GM23248 (cell line): ENCODE measurements around the gene PAQR8. TPM values are rescaled to one million over a fixed set of nuclear protein-coding genes. Genes with fewer than 3 reads are reported as not detected.
"Not testable (repeated sequence)": the region's sequence is repeated elsewhere in the genome, so short reads cannot be mapped to it uniquely, and the experiment has no call there.

Experiments
- DNase-seq: peaks from one replicate; pipeline ENCODE4 v3.0.0-alpha.2; 2015
- H2AFZ ChIP-seq: fragments of 200-600 bp; sonication (generic); 2 replicates; pipeline ENCODE4 v1.6.1; 2016; ENCODE audit warnings: antibody characterized with exemption
- H3F3A ChIP-seq: fragments of 200-600 bp; sonication (generic); 2 replicates; pipeline ENCODE4 v1.6.1; 2016; ENCODE audit warnings: mild to moderate bottlenecking, antibody characterized with exemption, mixed run types; ENCODE audit not compliant: insufficient read depth
- H3K27ac ChIP-seq: fragments of 200-600 bp; sonication (generic); 2 replicates; pipeline ENCODE4 v1.5.1; 2016; ENCODE audit warnings: mild to moderate bottlenecking
- H3K27me3 ChIP-seq: fragments of 200-600 bp; sonication (generic); replicated peaks from 2 replicates; pipeline ENCODE4 v1.6.1; 2016; ENCODE audit warnings: mild to moderate bottlenecking; ENCODE audit not compliant: insufficient read depth
- H3K36me3 ChIP-seq: fragments of 200-600 bp; sonication (generic); 2 replicates; pipeline ENCODE4 v1.6.1; 2016; ENCODE audit warnings: low read depth, mild to moderate bottlenecking
- H3K4me1 ChIP-seq: fragments of 200-600 bp; sonication (generic); 2 replicates; pipeline ENCODE4 v1.6.1; 2016; ENCODE audit warnings: mild to moderate bottlenecking; ENCODE audit not compliant: insufficient read depth
- H3K4me2 ChIP-seq: fragments of 200-600 bp; sonication (generic); one replicate; pipeline ENCODE4 v1.6.1; 2016; ENCODE audit warnings: mild to moderate bottlenecking; ENCODE audit not compliant: unreplicated experiment
- H3K4me3 ChIP-seq: fragments of 200-600 bp; sonication (generic); 2 replicates; pipeline ENCODE4 v1.5.1; 2016; ENCODE audit warnings: mild to moderate bottlenecking
- H3K79me2 ChIP-seq: fragments of 200-600 bp; sonication (generic); 2 replicates; pipeline ENCODE4 v1.6.1; 2016; ENCODE audit warnings: mild to moderate bottlenecking; ENCODE audit not compliant: insufficient read depth
- H3K9ac ChIP-seq: fragments of 200-600 bp; sonication (generic); 2 replicates; pipeline ENCODE4 v1.6.1; 2016; ENCODE audit warnings: mild to moderate bottlenecking
- H3K9me2 ChIP-seq: fragments of 200-600 bp; sonication (generic); 2 replicates; pipeline ENCODE4 v1.6.1; 2016; ENCODE audit warnings: mixed run types, mild to moderate bottlenecking, moderate library complexity; ENCODE audit not compliant: insufficient read depth
- H3K9me3 ChIP-seq: fragments of 200-600 bp; sonication (generic); one replicate; pipeline ENCODE4 v1.6.1; 2017; ENCODE audit warnings: low read depth
- H4K20me1 ChIP-seq: fragments of 200-600 bp; sonication (generic); 2 replicates; pipeline ENCODE4 v1.6.0; 2016; ENCODE audit not compliant: insufficient read depth
- EZH2 ChIP-seq: fragments of 200-600 bp; sonication (generic); IDR thresholded peaks from 2 replicates; pipeline ENCODE4 v1.6.1; 2018; ENCODE audit warnings: antibody characterized with exemption, mild to moderate bottlenecking; ENCODE audit not compliant: insufficient read depth, poor library complexity, severe bottlenecking
- EZH2phosphoT487 ChIP-seq: fragments of 200-600 bp; sonication (generic); IDR thresholded peaks from 2 replicates; pipeline ENCODE4 v1.6.1; 2018; ENCODE audit warnings: antibody characterized with exemption, moderate library complexity, mild to moderate bottlenecking, low read depth; ENCODE audit not compliant: insufficient read depth
- WGBS, 2 experiments: methylation state at CpG; one replicate each; pipeline ENCODE4 v1.1.6; 2015 to 2017; ENCODE audit warnings: low lambda C conversion rate in 2 of 2, low coverage in 1 of 2; ENCODE audit errors: missing lambda C conversion rate in 2 of 2; 5-methylcytosine and 5-hydroxymethylcytosine counted together
- in situ Hi-C: fragments of 300-500 bp; cut with MboI; formaldehyde crosslinking; loops from 2 replicates; pipeline ENCODE4 v1.15.0; 2020
- polyA plus RNA-seq: library from polyadenylated mRNA; unstranded; fragments of >200 nt; fragmentation: Nextera tagmentation; extraction: Ambion mirVana; gene quantifications from 2 replicates; pipeline ENCODE4 v1.2.1, GENCODE V29; 2016
- total RNA-seq: library from RNA; depleted of rRNA; stranded (reverse); fragments of >200 nt; shearing (Covaris generic); gene quantifications from 2 replicates; pipeline ENCODE4 v1.2.3, GENCODE V29; 2014

PAQR8 gene
- total and polyA plus RNA-seq, 2 experiments from 2014 or later = 2.5 to 3.4 TPM

DNA sequence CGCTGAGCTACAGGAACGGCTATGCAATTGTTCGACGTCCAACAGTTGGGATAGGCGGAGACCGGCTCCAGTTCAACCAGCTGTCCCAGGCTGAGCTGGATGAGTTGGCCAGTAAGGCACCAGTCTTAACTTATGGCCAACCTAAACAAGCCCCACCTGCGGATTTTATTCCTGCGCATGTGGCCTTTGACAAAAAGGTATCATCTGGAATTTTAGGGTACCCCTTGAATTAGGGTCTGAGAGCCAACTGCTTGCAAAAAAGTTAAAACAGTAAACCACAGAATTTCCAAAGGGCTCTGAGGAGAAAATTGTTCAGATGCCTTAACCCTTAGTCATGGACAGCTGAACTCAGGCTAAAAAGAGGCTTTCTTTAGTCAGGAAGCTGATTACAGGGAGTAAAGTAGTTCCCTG, 62.0 kb downstream of the PAQR8 start:
- peak overlapping the region; percentile 75 for H3K27ac ChIP-seq
- H3K4me1 ChIP-seq = peaks cover 48% of the 10 kb centered on the region
- H4K20me1 ChIP-seq = no peaks in the 10 kb centered on the region
- H2AFZ ChIP-seq = peak overlapping the region; percentile 21
- DNase-seq = peak; percentile 86
- WGBS, 2 experiments = 49 to 52% methylated on average over 8 of the region's 8 CpGs
- H3K36me3 ChIP-seq = no peaks in the 10 kb centered on the region
- H3K4me2 ChIP-seq = peak overlapping the region; percentile 72
- in situ Hi-C loops = no loop called here
- no peaks in the 10 kb centered on the region for H3K27me3 ChIP-seq
- peak overlapping the region; percentile 23 for H3K4me3 ChIP-seq
- H3K79me2 ChIP-seq = peaks cover 44% of the 10 kb centered on the region
- peaks cover 57% of the 10 kb centered on the region for H3F3A ChIP-seq
- no peaks in the 10 kb centered on the region for H3K9me2 ChIP-seq
- TF ChIP-seq EZH2 = no peak
- no peak for TF ChIP-seq EZH2phosphoT487
- peak overlapping the region; percentile 16; the same call in 1 of the 2 replicates for H3K9ac ChIP-seq
- H3K9me3 ChIP-seq = no peaks in the 10 kb centered on the region

DNA sequence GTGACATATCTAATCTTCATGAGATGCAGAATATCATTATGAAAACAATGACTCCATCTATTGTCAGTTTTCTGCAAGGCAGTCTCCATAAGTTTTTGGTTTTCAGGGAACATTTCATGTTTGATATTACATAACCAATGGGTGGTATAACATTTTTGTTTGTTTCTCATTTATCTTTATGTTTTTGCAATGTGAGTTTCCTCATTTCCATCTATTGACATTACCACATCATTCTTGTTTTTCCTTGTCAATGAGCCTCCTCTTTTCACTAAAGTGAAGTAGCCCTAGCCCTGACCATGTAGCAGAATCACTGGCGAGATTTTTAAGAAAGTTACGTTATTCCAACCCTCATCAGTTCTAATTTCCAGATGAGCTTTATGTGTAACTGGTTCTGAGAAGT, 62.6 kb downstream of the PAQR8 start:
- H3K9ac ChIP-seq = peak overlapping the region; percentile 16; the same call in 1 of the 2 replicates

DNA sequence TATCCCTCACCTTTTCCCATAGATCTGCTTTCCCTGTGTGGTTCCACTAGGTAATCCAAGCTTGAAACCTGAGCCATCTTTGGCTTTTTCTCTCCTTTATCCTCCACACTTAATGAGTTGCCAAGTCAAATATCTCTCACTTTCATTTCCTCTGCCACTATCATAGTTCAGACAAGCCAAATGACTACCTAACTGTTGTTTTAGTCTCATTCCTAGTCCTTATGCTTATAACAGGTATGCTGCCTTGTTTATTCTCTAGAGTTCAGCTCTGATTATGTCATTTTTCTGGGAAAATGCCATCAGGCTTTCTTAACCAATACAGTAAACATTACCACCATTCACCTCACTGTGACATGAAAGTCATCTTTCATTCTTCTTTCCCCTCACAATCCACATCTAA, 64.7 kb downstream of the PAQR8 start:
- H3F3A ChIP-seq = peaks cover 41% of the 10 kb centered on the region
- H3K4me2 ChIP-seq = no peak overlapping the region
- H3K9me2 ChIP-seq = no peaks in the 10 kb centered on the region
- H3K4me3 ChIP-seq = no peak overlapping the region
- H3K27ac ChIP-seq = no peak overlapping the region
- in situ Hi-C loops = no loop called here
- H2AFZ ChIP-seq = no peak overlapping the region
- no peaks in the 10 kb centered on the region for H3K27me3 ChIP-seq
- H3K79me2 ChIP-seq = peaks cover 46% of the 10 kb centered on the region
- peaks cover 34% of the 10 kb centered on the region for H3K4me1 ChIP-seq
- no peaks in the 10 kb centered on the region for H4K20me1 ChIP-seq
- H3K9me3 ChIP-seq = no peaks in the 10 kb centered on the region
- TF ChIP-seq EZH2phosphoT487 (no peak), EZH2 (no peak)
- H3K36me3 ChIP-seq = no peaks in the 10 kb centered on the region
- no peak for DNase-seq
- no peak overlapping the region for H3K9ac ChIP-seq

More for the DNA sequence above, 62.6 kb downstream of the PAQR8 start:
- Histone ChIP-seq H3K27me3 (no peaks in the 10 kb centered on the region), H3K4me2 (peak overlapping the region; percentile 72), H2AFZ (peak overlapping the region; percentile 21; the same call in 1 of the 2 replicates), H3K36me3 (no peaks in the 10 kb centered on the region), H3K4me1 (peaks cover 42% of the 10 kb centered on the region), H3K27ac (peak overlapping the region; percentile 75), H3K4me3 (peak overlapping the region; percentile 23), H3K9me3 (no peaks in the 10 kb centered on the region), H3F3A (peaks cover 52% of the 10 kb centered on the region), H4K20me1 (no peaks in the 10 kb centered on the region), H3K9me2 (no peaks in the 10 kb centered on the region), H3K79me2 (peaks cover 41% of the 10 kb centered on the region)
- 94 to 98% methylated on average over 2 of the region's 2 CpGs for WGBS, 2 experiments
- DNase-seq = no peak
- in situ Hi-C loops = no loop called here
- TF ChIP-seq EZH2phosphoT487 (no peak), EZH2 (no peak)

DNA sequence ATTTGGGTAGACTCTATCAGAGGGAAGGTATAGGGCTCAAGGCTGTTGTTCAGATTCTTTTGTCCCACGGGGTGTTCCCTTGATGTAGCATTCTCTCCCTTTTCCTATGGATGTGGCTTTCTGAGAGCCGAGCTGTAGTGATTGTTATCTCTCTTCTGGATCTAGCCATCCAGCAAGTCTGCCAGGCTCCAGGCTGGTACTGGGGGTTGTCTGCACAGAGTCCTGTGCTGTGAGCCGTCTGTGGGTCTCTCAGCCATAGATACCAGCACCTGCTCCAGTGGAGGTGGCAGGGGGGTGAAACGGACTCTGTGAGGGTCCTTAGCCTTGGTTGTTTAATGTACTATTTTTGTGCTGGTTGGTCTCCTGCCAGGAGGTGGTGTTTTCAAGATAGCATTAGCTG, 71.3 kb downstream of the PAQR8 start:
- WGBS, 2 experiments = 88 to 91% methylated on average over 4 of the region's 4 CpGs
- DNase-seq, H3K4me2 ChIP-seq, H3K9ac ChIP-seq, H4K20me1 ChIP-seq, H3K4me3 ChIP-seq, H2AFZ ChIP-seq, H3K27me3 ChIP-seq, H3K27ac ChIP-seq, H3K9me3 ChIP-seq, H3K36me3 ChIP-seq, H3F3A ChIP-seq, H3K9me2 ChIP-seq, in situ Hi-C loops, H3K4me1 ChIP-seq: not testable (repeated sequence)
- H3K79me2 ChIP-seq = peaks cover 27% of the 10 kb centered on the region

DNA sequence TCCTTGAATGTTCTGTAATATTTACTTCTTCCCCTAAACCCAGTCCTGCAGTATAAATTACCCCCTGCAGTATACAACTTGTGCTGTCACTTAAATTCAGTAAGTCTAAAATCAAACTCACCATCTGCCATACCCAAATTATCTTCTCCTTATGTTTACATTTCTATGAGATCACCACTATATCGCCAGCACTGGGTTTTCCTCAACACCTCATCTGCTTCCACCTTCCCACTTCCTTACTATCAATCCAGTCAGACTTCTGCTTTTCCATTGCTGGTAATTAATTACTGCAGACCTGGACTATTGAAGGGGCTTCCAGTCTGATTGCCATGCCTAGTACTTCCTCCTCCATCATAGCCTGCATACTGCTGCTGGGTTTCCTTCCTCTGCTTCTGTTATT, 73.4 kb downstream of the PAQR8 start:
- no peaks in the 10 kb centered on the region for H3F3A ChIP-seq
- no peak overlapping the region for H3K4me2 ChIP-seq
- no peak overlapping the region for H3K27ac ChIP-seq
- no peaks in the 10 kb centered on the region for H3K27me3 ChIP-seq
- no peak overlapping the region for H3K9ac ChIP-seq
- no peak overlapping the region for H3K4me3 ChIP-seq
- TF ChIP-seq EZH2 (no peak), EZH2phosphoT487 (no peak)
- no peak overlapping the region for H2AFZ ChIP-seq
- no peak for DNase-seq
- H3K79me2 ChIP-seq = peaks cover 16% of the 10 kb centered on the region; the same call in 1 of the 2 replicates
- no peaks in the 10 kb centered on the region for H3K9me3 ChIP-seq
- in situ Hi-C loops = no loop called here
- H4K20me1 ChIP-seq = no peaks in the 10 kb centered on the region
- 0 out of 2 replicates have a peak, but pooled peaks cover 3% of the 10 kb centered on the region for H3K36me3 ChIP-seq
- 95 to 100% methylated on average over 1 of the region's 1 CpG for WGBS, 2 experiments
- H3K9me2 ChIP-seq = no peaks in the 10 kb centered on the region
- no peaks in the 10 kb centered on the region for H3K4me1 ChIP-seq
